Stimulated activated CD8-positive, alpha-beta memory T cell treated with anti-CD3 and anti-CD28 coated beads, Interleukin-4, amount 100 ng/mL, for 24 hours (primary cell): Measurements from ENCODE around the gene CMC4.

ENCODE experiments used
- DNase-seq: peaks from one replicate; pipeline ENCODE4 v3.0.0-alpha.2; 2020; ENCODE audit warnings: low read depth

The CMC4 gene, protein sequence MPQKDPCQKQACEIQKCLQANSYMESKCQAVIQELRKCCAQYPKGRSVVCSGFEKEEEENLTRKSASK

DNA sequence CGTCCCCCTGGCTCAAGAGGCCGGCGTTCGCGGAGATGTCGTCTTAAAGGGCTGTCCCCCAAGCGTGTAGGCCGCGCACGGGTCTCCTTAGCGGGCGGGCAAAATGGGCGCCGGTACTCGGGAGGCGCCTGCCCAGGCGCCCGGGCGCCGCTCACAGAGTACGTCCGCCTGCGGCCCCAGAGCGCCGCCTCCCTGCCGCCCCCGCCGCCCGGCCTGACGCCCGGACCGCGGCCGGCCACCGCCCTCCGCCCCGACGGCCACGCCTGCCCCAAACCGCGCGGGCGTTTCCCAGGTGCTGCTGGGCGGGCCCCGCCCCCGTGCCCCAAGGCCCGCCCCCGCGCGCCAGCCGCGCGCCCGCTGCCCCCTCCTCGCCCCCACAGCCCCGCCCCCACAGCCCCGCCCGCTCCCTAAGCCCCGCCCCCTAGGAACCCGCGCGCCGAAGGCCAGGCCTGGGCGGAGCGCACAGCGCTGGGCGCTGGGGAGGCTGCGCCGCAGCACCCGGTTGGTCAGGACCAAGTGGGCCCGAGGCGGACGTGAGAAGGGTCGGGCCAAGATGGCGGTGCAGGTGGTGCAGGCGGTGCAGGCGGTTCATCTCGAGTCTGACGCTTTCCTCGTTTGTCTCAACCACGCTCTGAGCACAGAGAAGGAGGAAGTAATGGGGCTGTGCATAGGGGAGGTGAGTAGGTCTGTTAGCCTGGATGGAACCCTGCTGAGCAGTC is at the start of gene CMC4, which contains the start of the genes BRCC3 and MTCP1:
Gene CMC4, minus strand, starts transcription at position 162 of the 719 bp plus-strand sequence. CDS start 7,113 bp downstream, outside the sequence.
Gene BRCC3, plus strand, starts transcription at position 534 of the 719 bp plus-strand sequence. Its CDS starts 20 bp downstream, at position 554.
Gene MTCP1, minus strand, starts transcription at position 162 of the 719 bp plus-strand sequence. CDS start 5,126 bp downstream, outside the sequence.
- peak; percentile 66 for DNase-seq

DNA sequence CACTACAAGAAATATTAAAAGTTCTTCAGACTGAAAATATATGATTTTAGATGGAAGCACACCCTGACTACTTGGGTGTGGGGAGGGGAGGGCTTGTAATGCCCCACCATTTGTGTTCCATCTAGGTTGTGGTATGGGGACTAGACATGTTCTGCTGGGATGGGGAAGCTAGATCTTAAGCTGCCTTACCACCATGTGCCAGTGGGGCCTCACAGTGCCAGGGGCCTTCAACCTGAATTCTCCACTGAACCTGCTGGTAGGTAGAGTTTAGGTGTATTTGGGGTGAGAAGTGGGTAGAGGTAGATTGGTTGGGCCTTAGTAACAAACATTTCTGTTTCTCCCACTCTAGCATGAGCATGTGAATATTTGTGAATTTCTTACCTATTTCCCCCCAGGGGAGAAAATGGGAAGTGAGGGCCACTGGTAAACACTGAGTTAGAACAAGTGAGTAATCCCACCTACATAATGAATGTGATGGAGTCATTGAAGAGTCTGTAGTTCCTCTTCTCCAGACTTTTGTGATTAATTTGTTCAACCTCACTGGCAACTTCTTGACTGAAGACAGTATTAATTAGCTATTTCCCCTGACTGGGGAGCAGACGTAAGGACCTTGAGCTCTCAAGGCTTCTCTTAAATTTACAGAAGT is 44.4 kb upstream of the CMC4 start:
- DNase-seq: no peak

DNA sequence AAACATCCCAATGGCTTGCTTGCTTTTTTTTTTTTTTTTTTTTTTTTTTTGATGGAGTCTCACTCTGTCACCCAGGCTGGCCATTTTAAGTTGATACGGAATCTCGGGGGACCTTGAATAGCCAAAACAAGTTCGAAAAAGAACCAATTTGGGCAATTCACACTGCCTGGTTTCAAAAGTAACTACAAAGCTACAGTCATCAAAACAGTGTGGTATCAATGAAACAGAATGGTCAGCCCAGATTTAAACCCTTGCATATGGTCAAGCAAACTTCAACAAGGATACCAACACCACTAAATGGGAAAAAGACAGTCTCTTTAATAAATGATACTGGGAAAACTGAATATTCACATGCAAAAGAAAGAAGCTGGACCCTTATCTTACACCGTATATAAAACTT is 42.2 kb upstream of the CMC4 start:
- no peak for DNase-seq

DNA sequence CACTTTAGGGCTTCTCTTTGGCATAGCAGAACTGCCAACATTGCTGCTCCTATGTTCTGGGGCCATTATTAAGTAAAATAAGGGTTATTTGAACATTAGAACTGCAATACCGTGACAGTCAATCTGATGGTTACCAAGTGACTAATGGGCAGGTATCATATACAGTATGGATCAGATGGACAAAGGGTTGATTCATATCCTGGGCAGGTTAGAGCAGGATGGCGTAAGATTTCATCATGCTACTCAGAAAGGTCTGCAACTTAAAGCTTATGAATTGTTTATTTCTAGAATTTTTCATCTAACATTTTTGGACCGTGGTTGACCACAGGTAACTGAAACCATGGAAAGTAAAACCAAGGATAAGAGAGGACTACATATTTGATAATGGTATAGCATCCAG is 41.2 kb upstream of the CMC4 start:
- no peak for DNase-seq

DNA sequence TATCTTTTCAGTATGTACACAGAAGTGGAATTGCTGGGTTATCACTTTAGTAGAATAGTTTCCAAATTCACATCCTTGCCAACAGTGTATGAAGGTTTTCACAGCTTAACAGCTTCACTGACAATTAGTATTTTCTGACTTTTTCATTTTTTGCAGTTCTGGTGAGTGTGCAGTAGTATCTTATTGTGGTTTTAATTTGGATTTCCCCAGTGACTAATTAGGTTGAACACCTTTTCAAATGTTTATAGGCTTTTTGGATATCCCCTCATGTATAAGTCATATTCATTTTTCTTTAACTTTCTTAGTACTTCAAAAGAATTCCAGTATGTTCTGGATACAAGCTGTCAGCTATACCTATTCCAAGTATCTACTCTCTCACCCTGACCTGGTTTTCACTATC is 37.5 kb upstream of the CMC4 start:
- DNase-seq: no peak

DNA sequence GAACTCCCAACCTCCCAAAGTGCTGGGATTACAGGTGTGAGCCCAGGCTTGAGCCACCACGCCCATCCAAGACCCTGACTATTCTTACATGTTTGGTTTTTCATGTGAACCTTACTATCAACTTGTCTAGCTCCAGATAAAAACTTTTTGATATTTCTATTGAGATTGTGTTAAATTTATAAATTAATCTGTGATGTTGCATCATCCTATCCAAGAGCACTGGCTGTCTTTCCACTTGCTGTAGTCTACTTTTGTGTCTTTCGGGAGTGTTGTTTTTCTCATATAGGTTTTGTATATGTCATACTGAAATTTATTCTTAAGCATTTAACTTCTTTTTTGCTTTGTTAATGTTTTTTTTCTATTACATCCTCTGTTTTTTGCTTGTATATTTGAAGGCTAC is 35.0 kb upstream of the CMC4 start:
- DNase-seq: no peak

DNA sequence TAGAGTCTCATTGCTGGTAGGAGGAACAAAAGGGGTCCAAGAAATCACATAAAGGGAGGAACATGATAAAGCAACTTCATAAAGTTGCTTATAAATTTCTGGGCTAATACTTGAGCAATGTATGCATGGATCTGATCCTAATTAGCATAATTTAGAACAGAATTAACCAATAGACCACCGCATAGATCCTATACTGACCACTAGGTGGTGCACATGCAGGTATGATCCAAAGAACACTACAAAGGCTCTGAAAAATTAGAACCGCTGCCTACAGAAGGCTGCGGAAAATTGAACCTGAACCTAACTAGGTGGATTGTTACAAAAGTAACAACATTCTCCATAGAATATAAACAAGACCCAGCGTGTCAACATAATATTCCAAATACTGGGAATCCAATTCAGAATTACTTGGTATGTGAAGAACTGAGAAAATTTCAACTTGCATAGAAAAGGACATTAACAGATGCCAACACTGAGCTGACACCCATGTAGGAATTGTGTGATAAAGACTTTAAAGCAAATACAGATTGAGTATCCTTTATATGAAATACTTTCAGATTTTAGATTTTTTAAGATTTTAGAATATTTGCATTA is 23.6 kb upstream of the CMC4 start:
- DNase-seq: no peak

DNA sequence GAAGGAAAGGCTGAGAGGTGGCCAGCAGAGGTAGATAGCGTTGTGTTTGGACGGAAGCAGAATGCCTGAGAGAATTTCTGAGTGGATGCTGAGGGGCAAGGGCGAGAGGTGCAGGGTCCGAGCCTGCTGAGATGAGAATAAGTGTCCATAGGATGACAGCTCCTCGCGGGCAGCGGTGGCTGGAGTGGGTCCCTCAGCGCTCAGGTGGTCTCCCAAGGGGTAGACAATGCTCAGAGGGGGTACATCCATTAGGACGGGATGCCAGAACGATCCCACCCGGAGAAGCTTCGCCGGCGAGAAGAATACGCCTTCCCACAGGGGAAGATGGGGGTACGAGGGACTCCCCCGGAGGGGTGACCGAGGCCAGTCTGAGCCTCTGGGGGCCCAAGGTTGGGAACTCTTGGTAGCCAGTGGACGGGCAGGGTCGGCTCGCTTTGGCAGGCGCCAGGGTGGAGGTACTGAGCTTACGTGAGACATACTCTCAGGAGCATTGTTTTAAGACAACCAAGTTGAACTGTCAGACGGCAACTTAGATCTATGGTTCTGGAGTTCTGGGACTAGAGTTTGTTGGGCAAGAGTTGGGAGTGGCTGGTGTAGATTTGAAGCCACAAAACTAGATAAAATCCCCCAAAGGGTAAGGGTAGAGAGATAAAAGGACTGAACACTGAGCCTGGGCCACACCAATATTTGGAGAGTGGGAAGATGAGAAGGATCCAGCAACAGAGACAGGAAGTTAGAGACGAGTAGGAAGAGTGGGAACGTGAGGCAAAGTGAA is 16.2 kb upstream of the CMC4 start:
- no peak for DNase-seq

DNA sequence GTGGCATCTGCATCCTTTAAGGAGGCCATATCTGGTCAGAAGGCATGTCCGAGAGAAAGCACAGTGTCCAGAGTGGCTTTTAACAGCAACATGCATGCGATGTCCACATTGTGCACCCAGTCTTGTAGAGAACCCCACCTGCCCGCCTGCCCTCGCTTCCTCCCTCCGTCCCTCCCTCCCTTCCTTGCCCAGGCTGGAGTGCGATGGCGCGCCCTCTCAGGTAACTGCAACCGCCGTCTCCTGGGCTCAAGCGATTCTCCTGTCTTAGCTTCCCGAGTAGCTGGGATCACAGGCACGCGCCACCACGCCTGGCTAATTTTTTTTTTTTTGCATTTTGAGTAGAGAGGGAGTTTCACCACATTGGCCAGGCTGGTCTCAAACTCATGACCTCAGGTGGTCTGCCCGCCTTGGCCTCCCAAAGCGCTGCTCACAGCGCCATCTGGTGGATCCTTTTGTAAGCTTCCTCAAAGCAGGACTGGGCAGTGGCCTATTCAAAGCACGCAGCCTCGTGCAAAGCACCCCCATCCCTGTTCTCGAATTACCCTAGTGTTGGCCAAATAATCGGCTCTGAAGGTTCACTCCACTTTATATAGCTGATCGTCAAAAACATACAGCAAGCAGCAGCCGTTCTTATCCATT is 15.4 kb upstream of the CMC4 start:
- DNase-seq: peak; percentile 20

DNA sequence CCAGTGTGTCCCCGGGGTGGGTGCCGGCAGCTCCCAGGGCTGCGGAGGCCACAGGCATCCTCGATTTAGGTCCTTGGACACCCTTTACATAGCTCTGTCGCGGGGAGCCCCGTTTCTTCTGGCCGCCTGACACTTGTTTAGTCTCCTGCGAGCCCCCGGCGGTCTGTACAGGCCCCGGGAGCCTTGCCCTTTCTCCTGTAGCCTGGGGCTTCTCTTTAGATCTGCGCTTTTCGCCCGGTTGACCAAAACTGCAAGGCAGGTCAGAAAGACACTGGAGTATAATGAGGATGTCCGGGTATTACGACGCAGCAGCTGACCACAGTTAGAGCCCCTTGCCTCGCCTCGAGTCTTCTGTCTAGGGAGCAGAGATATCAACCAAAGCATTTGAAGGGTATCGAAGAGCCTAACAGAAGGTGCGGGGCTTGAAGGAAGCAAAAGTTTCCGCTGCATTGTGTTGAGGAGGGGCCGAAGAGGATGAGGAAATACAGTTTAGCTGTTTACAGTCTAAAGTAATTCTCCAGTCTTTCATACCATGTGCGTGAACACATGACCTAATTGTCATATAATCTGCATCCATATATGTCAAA is 851 bp upstream of the CMC4 start:
- peak; percentile 6 for DNase-seq

DNA sequence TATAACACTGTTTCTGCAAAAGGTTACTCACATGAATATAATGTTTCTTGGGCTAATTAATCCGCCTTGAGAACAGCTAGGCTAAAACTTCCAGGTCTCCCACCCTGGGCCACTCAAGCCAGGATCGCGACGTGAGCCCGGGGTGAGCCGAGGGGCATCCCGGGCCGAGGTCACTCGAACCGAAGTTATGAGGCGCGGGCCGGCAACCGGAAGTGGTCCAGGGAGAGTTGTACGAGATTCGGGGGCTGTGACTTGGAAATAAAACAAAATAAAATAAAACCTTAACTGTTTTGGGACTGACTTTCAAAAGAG is 317 bp downstream of the CMC4 start:
- DNase-seq: no peak

DNA sequence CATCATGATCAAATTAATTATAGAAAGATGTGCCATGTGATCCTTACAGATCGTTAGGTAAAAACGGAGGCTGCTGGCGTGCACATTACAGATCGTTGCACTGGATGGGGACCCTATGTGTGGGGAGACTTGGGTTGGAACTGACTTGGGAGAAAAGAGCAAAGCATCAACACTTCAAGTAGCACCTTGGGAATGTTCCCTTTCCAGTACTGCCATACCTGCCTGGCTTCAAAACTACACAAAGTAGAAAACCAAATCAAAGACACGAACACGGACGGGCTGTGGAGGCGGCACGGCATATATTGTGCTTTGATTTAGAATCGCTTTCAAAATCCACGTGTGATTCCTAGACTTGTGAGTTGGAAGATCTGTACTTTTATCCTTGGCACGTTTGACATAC is 898 bp downstream of the CMC4 start:
- DNase-seq: no peak

DNA sequence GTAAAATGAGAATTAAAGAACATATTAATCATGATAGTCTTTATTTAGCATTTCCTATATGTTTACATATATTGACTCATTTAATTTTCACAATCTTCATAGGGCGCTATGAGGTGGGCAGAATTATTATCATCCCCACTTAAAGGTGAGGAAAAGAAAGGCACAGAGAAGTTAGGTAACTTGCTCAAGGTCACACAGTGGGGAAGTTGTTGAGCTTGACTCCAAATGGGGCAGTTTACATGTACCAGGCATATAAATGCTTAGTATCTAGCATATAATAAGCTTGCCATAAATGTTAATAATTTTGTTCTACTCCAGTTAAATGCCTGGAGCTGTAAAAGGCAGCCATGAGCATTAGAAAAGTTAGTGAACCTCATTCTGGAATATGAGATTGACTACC is 1.5 kb downstream of the CMC4 start:
- no peak for DNase-seq

DNA sequence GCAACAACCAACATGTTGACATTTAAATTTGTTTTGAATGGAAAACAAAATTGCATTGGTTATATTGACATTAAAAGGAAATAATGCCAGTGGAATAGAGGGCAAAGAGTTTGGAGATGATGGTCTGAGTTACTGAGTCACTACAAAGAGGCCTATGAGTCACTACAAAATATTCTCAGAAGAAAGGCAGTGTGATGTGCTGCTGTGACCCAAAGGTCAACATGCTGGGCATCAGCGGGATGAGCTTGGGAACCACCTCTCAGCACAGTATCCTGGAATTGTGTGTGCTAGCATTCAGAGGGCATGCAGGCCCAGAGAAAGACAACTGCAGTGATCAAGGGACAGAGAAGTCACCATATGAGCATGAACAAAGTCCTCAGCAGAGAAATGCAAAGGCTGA is 2.8 kb downstream of the CMC4 start:
- DNase-seq: no peak

DNA sequence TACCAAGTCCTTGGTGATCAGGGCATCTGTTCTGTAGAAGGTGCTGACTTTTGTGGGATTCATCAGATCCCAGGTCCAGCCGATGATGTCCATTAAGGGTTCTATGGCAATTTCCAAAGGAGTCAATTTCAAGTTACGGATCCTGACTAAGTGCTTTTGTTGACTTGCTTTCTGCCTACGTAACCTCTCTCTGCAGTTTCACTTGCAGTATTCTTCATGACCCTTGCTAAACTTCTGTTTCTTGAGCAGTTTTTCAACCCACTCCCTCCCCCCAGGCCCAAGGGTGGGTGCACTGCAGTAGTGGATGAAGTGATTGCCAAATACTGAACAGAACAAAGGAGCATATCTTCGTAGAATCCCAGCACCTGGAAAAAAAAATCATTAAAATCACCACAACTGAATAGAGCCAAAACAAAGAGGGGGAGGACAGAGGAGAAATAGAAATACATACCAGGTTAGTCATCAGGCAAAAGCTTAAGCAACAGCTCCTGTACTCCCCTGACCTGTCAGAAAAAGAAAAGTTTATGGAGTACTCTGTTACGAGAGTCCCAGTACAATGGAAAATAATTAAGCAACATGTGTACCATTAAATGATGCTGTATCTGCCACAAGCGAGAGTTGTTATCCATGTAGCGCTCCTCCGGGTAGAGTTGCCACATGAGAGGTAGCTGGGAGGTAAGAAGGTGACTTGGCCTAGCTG is 5.8 kb downstream of the CMC4 start:
- DNase-seq: no peak

DNA sequence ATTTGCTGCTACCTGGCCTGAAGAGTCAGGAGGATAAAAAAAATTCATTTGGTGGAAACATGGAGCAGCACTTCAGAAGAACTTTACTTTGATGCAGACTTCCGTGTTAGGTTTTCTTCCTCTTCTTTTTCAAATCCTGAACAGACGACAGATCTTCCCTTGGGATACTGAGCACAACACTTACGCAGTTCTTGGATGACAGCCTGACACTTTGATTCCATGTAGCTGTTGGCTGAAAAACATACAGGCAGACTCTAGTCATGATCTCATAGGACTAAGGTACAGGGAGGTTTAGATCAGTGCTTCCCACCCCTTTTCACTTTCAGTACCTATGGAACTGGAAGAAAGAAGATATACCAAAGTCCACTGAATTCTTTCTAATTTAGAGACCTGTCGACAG is 9.2 kb downstream of the CMC4 start:
- no peak for DNase-seq

DNA sequence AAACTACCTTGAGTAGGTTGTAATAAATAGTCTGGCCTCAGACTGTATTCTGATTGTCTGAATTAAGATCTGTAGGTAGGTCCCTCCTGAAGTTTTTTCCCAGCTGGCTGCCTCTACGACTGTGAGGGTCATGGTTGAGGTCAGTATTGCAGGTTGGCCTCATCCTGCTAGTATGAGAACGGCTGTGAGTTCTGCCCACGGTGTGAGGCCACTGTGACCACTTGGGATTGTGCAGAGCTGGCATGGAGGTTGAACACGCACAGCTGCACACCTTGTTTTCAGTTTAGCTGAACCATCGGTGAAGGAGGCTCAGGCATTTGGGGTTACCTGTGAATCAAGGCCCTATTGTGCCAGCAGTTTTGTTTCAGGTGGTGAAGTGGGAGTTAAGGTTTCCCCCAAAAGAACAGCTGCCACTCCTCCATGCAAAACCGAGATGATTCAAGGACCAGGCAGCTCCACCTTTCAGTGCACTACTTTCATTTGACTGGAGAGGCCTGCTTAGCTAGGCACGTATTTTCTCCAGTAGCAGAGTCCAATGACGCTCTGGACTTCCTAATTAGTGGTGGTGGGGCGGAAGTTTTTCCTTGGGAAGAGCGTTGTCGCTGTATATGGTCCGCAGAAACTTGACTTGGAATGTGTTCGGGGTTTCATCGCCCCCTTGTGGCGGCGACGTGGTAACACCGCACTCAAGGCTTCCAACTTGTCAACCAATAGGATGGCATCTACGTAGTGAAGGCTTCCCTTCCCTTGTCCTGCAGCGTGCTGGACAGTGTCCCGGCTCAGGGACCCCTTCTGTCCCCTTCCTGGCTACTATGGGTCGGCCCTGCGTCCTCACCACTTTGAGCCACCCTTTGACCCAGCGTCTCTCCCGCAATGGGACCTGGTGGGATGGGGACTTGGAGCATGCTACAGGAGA is 13.8 kb downstream of the CMC4 start:
- DNase-seq: peak; percentile 19

DNA sequence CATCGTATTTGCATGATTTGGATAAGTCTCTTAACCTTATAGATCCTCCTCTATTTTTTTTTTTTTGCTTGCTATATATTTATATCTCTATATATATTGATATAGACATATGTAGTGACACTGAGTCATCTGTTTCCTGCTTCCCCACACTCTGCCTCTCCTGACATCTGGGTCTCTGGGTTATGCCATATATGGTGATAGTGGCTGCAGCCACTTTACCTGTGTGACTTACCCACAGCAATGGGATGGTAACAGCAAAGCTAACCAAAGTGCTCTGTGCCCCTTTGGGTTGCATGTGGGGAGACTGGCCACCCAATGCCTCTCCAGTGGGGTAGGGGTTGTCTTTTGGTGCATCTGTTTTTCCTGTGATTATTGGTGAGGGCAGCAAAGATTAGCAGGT is 14.5 kb downstream of the CMC4 start:
- no peak for DNase-seq

DNA sequence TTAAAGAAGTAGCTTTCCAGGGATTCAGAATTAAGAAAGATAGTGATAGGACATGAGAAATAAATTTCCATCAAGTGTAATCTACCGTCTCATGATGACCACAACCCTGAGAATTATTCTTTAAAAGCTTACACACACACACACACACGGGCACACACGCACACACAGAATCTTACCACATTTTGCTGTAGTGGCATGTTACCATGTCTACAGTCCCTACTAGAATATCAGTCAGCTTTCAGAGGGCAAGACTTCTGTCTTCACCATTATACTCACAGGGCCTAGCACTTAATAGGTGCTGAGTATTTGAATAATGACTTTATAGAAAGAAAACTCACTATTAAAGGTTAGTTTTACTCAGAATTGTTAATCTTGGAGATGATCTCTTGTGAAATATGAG is 15.4 kb downstream of the CMC4 start:
- DNase-seq: no peak

DNA sequence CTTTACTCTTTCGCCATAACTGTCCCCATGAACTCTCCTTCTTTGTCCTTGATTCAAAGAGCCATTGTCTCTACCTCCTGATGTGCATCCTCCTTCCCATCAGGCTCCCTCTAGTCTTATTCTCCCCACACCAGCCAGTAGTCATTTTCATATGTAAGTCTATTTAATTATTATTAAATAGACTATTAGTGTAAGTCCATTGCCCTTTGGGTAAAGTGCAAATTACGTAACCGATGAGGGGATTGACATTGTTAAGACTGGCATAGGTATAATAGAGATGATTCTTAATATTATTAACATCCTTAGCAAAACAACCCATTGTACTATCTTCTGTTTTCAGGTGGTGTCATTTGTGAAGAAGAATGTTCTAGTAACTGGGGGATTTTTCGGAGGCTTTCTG is 16.7 kb downstream of the CMC4 start:
- DNase-seq: no peak
